Mammary epithelial cell (primary cell): ENCODE measurements around the gene TTC39A.

Experiments used
- EZH2 ChIP-seq: IDR thresholded peaks from 2 replicates; pipeline ENCODE4 v1.6.1; 2012; ENCODE audit warnings: low read length, inconsistent platforms, borderline replicate concordance
- TF ChIP-seq, protein P1 (sequence below), 2 donors: IDR thresholded peaks in 1 of 2; conservative IDR thresholded peaks in 1 of 2; 2 replicates each; pipeline ENCODE4 v1.5.1; 2011 to 2012; ENCODE audit warnings: inconsistent platforms in 2 of 2, low read length in 2 of 2, mild to moderate bottlenecking in 2 of 2, control low read depth in 1 of 2, low read depth in 1 of 2; ENCODE audit not compliant: insufficient read depth in 1 of 2; ENCODE audit errors: extremely low read depth in 1 of 2

DNA sequence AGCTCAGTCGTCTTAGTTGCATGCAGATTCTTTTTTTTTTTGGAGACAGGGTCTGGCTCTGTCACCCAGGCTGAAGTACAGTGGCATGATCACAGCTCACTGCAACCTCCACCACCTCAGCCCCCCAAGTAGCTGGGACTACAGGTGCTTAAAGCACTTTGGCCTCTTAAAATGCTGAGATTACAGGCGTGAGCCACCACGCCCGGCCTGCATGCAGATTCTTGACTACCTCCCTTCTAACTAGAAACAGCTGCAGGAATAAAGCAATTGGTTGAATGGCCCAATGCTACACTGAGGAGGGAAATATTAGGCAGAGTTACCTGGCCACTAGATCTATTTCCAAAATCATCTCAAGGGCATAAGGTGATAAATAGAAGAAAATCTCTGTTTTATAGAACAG, 29.5 kb upstream of the TTC39A start:
- TF ChIP-seq, protein P1, sequence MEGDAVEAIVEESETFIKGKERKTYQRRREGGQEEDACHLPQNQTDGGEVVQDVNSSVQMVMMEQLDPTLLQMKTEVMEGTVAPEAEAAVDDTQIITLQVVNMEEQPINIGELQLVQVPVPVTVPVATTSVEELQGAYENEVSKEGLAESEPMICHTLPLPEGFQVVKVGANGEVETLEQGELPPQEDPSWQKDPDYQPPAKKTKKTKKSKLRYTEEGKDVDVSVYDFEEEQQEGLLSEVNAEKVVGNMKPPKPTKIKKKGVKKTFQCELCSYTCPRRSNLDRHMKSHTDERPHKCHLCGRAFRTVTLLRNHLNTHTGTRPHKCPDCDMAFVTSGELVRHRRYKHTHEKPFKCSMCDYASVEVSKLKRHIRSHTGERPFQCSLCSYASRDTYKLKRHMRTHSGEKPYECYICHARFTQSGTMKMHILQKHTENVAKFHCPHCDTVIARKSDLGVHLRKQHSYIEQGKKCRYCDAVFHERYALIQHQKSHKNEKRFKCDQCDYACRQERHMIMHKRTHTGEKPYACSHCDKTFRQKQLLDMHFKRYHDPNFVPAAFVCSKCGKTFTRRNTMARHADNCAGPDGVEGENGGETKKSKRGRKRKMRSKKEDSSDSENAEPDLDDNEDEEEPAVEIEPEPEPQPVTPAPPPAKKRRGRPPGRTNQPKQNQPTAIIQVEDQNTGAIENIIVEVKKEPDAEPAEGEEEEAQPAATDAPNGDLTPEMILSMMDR (conservative IDR thresholded peaks at IDR 0.05 in 1 of 2, IDR thresholded peaks at IDR 0.05 in 1 of 2; ENCODE audit: extremely low read depth in 1 of 2, insufficient read depth in 1 of 2, low read depth in 1 of 2, low read length in 2 of 2): no peak
- TF ChIP-seq EZH2: no peak
